ENCODE results near the gene TIAM2.

TIAM2 gene

GRCh38 chr6:155188707-155189496 is 193.8 kb downstream of the TIAM2 start:
- no peak overlapping the region for H3K4me3 ChIP-seq (ENCODE audit: low read length)
- no peak for TF ChIP-seq ZNF274 (IDR thresholded peaks at IDR 0.05; ENCODE audit: low read depth, low read length)

- no peak overlapping the region for H3K4me3 ChIP-seq (ENCODE audit: low read length)
- TF ChIP-seq ZNF274 (IDR thresholded peaks at IDR 0.05; ENCODE audit: low read depth, low read length) = no peak
These were observed 195.6 kb downstream of the TIAM2 start for GRCh38 chr6:155190677-155191076.

- TF ChIP-seq ZNF274 (IDR thresholded peaks at IDR 0.05; ENCODE audit: low read depth, low read length) = no peak
- H3K4me3 ChIP-seq (ENCODE audit: low read length) = no peak overlapping the region
These were observed 198.4 kb downstream of the TIAM2 start for GRCh38 chr6:155193526-155193925.

GRCh38 chr6:155194399-155194798 is 199.3 kb downstream of the TIAM2 start:
- H3K4me3 ChIP-seq (ENCODE audit: low read length) = no peak overlapping the region
- no peak for TF ChIP-seq ZNF274 (IDR thresholded peaks at IDR 0.05; ENCODE audit: low read depth, low read length)

GRCh38 chr6:155195903-155196302 is 200.8 kb downstream of the TIAM2 start:
- H3K4me3 ChIP-seq (ENCODE audit: low read length) = no peak overlapping the region
- TF ChIP-seq ZNF274 (IDR thresholded peaks at IDR 0.05; ENCODE audit: low read depth, low read length) = no peak

GRCh38 chr6:155196911-155197310 is 201.8 kb downstream of the TIAM2 start:
- no peak for TF ChIP-seq ZNF274 (IDR thresholded peaks at IDR 0.05; ENCODE audit: low read depth, low read length)
- H3K4me3 ChIP-seq (ENCODE audit: low read length) = no peak overlapping the region

GRCh38 chr6:155197932-155198331 is 202.8 kb downstream of the TIAM2 start:
- TF ChIP-seq ZNF274 (IDR thresholded peaks at IDR 0.05; ENCODE audit: low read depth, low read length) = no peak
- H3K4me3 ChIP-seq (ENCODE audit: low read length) = no peak overlapping the region

- no peak overlapping the region for H3K4me3 ChIP-seq (ENCODE audit: low read length)
- TF ChIP-seq ZNF274 (IDR thresholded peaks at IDR 0.05; ENCODE audit: low read depth, low read length) = no peak
These were observed 204.9 kb downstream of the TIAM2 start for GRCh38 chr6:155200012-155200411.

- no peak overlapping the region for H3K4me3 ChIP-seq (ENCODE audit: low read length)
- TF ChIP-seq ZNF274 (IDR thresholded peaks at IDR 0.05; ENCODE audit: low read depth, low read length) = no peak
These were observed 206.5 kb downstream of the TIAM2 start for GRCh38 chr6:155201461-155202226.

GRCh38 chr6:155207223-155207622 is 212.1 kb downstream of the TIAM2 start:
- TF ChIP-seq ZNF274 (IDR thresholded peaks at IDR 0.05; ENCODE audit: low read depth, low read length) = no peak
- no peak overlapping the region for H3K4me3 ChIP-seq (ENCODE audit: low read length)

GRCh38 chr6:155212106-155212505 is 217.0 kb downstream of the TIAM2 start:
- no peak overlapping the region for H3K4me3 ChIP-seq (ENCODE audit: low read length)
- TF ChIP-seq ZNF274 (IDR thresholded peaks at IDR 0.05; ENCODE audit: low read depth, low read length) = no peak

- TF ChIP-seq ZNF274 (IDR thresholded peaks at IDR 0.05; ENCODE audit: low read depth, low read length) = no peak
- no peak overlapping the region for H3K4me3 ChIP-seq (ENCODE audit: low read length)
These were observed 217.7 kb downstream of the TIAM2 start for GRCh38 chr6:155212616-155213380.

- H3K4me3 ChIP-seq (ENCODE audit: low read length) = no peak overlapping the region
- no peak for TF ChIP-seq ZNF274 (IDR thresholded peaks at IDR 0.05; ENCODE audit: low read depth, low read length)
These were observed 218.7 kb downstream of the TIAM2 start for GRCh38 chr6:155213611-155214372.

- no peak for TF ChIP-seq ZNF274 (IDR thresholded peaks at IDR 0.05; ENCODE audit: low read depth, low read length)
- no peak overlapping the region for H3K4me3 ChIP-seq (ENCODE audit: low read length)
These were observed 220.8 kb downstream of the TIAM2 start for GRCh38 chr6:155215906-155216305.
